WTC11 (cell line): ENCODE results near the gene PPP5C. TPM values are rescaled to one million over a fixed set of nuclear protein-coding genes. Genes with fewer than 3 reads are reported as not detected.
"Not testable (repeated sequence)": the region's sequence is repeated elsewhere in the genome, so short reads cannot be mapped to it uniquely, and the experiment has no call there.

Source experiments
- ATAC-seq: fragments of 200-7000 bp; cut with Tn5 transposase; 2 replicates; pipeline ENCODE4 v1.10.0; 2021; ENCODE audit warnings: mild to moderate bottlenecking, moderate library complexity
- CTCF ChIA-PET: fragments of 300-600 bp; sonication (Branson Sonifier 250); formaldehyde crosslinking; loops from one replicate; lab custom pipeline; 2021; ENCODE audit warnings: antibody characterized with exemption; lab: Charles Lee
- POLR2A ChIA-PET: fragments of 350-600 bp; sonication (Branson Sonifier 250); formaldehyde crosslinking; loops from one replicate; lab custom pipeline; 2021; ENCODE audit warnings: antibody characterized with exemption; lab: Charles Lee
- DNase-seq: peaks from one replicate; pipeline ENCODE4 v3.0.0; 2021; ENCODE audit warnings: low spot score
- H3K27ac Mint-ChIP-seq: 2 replicates; pipeline ENCODE4 v1.8.0; 2021; ENCODE audit warnings: mixed read lengths
- H3K27me3 Mint-ChIP-seq: 2 replicates; pipeline ENCODE4 v1.8.0; 2021; ENCODE audit warnings: low read depth, mild to moderate bottlenecking, moderate library complexity, mixed read lengths
- H3K36me3 Mint-ChIP-seq: 2 replicates; pipeline ENCODE4 v1.8.0; 2021; ENCODE audit warnings: mixed read lengths
- H3K4me1 Mint-ChIP-seq: 2 replicates; pipeline ENCODE4 v1.8.0; 2022; ENCODE audit warnings: mixed read lengths
- H3K4me3 Mint-ChIP-seq: 2 replicates; pipeline ENCODE4 v1.8.0; 2021; ENCODE audit warnings: mild to moderate bottlenecking, moderate library complexity, mixed read lengths
- H3K9me3 Mint-ChIP-seq: 2 replicates; pipeline ENCODE4 v1.8.0; 2021; ENCODE audit warnings: mixed read lengths
- ESRRA ChIP-seq: sonication (generic); formaldehyde crosslinking; IDR thresholded peaks from 2 replicates; pipeline ENCODE4 v1.8.1; 2022; ENCODE audit warnings: mild to moderate bottlenecking, missing genetic modification reagents, borderline replicate concordance
- GTF2I ChIP-seq: fragments of 250-450 bp; sonication (Bioruptor Pico); conservative IDR thresholded peaks from 2 replicates; pipeline ENCODE4 v1.4.0; 2021; ENCODE audit warnings: mild to moderate bottlenecking
- NR3C1 ChIP-seq: sonication (generic); formaldehyde crosslinking; conservative IDR thresholded peaks from 2 replicates; pipeline ENCODE4 v1.8.1; 2023; ENCODE audit warnings: low read depth, mild to moderate bottlenecking, missing genetic modification reagents
- PRRX2 ChIP-seq: fragments of 250-450 bp; sonication (Bioruptor Pico); IDR thresholded peaks from 2 replicates; pipeline ENCODE4 v1.8.0; 2021; ENCODE audit warnings: mild to moderate bottlenecking
- RORB ChIP-seq: fragments of 250-450 bp; sonication (Bioruptor Pico); IDR thresholded peaks from 2 replicates; pipeline ENCODE4 v1.9.0; 2021; ENCODE audit warnings: mild to moderate bottlenecking
- SMAD3 ChIP-seq: sonication (generic); formaldehyde crosslinking; IDR thresholded peaks from 2 replicates; pipeline ENCODE4 v1.8.0; 2022; ENCODE audit warnings: missing genetic modification reagents, mild to moderate bottlenecking, borderline replicate concordance
- SMAD4 ChIP-seq: sonication (generic); formaldehyde crosslinking; IDR thresholded peaks from 2 replicates; pipeline ENCODE4 v1.8.0; 2022; ENCODE audit warnings: mild to moderate bottlenecking, missing genetic modification reagents
- TEAD4 ChIP-seq: sonication (generic); formaldehyde crosslinking; IDR thresholded peaks from 2 replicates; pipeline ENCODE4 v1.8.0; 2022; ENCODE audit warnings: mild to moderate bottlenecking, missing genetic modification reagents
- ZNF121 ChIP-seq: sonication (generic); formaldehyde crosslinking; IDR thresholded peaks from 2 replicates; pipeline ENCODE4 v1.8.0; 2023; ENCODE audit warnings: missing genetic modification reagents
- ZNF317 ChIP-seq: sonication (generic); formaldehyde crosslinking; IDR thresholded peaks from 2 replicates; pipeline ENCODE4 v1.8.1; 2023; ENCODE audit warnings: low read depth, mild to moderate bottlenecking, moderate library complexity, missing genetic modification reagents, borderline replicate concordance
- total RNA-seq: library from RNA; stranded (reverse); gene quantifications from 3 replicates; pipeline ENCODE4 v1.2.3, GENCODE V29; 2021
- TF ChIP-seq, protein P1 (sequence below): sonication (generic); formaldehyde crosslinking; IDR thresholded peaks from 2 replicates; pipeline ENCODE4 v1.8.1; 2023; ENCODE audit warnings: mild to moderate bottlenecking, missing genetic modification reagents, moderate library complexity
- TF ChIP-seq, protein P2 (sequence below): sonication (generic); formaldehyde crosslinking; IDR thresholded peaks from 2 replicates; pipeline ENCODE4 v1.8.1; 2023; ENCODE audit warnings: mild to moderate bottlenecking, missing genetic modification reagents
- TF ChIP-seq, protein P3 (sequence below): sonication (generic); formaldehyde crosslinking; IDR thresholded peaks from 2 replicates; pipeline ENCODE4 v1.8.1; 2022; ENCODE audit warnings: mild to moderate bottlenecking, missing genetic modification reagents, moderate library complexity, borderline replicate concordance
- TF ChIP-seq, protein P4 (sequence below): sonication (generic); formaldehyde crosslinking; conservative IDR thresholded peaks from 2 replicates; pipeline ENCODE4 v1.8.1; 2023; ENCODE audit warnings: mild to moderate bottlenecking, low read depth, missing genetic modification reagents, moderate library complexity
- TF ChIP-seq, protein P5 (sequence below): sonication (generic); formaldehyde crosslinking; IDR thresholded peaks from 2 replicates; pipeline ENCODE4 v1.8.1; 2022; ENCODE audit warnings: low read depth, mild to moderate bottlenecking, moderate library complexity, missing genetic modification reagents, borderline replicate concordance
- TF ChIP-seq, protein P6 (sequence below): sonication (generic); formaldehyde crosslinking; IDR thresholded peaks from 2 replicates; pipeline ENCODE4 v1.8.1; 2023; ENCODE audit warnings: mild to moderate bottlenecking, missing genetic modification reagents
- TF ChIP-seq, protein P7 (sequence below): sonication (generic); formaldehyde crosslinking; IDR thresholded peaks from 2 replicates; pipeline ENCODE4 v1.8.0; 2022; ENCODE audit warnings: mild to moderate bottlenecking, missing genetic modification reagents

The PPP5C gene
- total RNA-seq, 1 experiment from 2014 or later, result 107 TPM

DNA sequence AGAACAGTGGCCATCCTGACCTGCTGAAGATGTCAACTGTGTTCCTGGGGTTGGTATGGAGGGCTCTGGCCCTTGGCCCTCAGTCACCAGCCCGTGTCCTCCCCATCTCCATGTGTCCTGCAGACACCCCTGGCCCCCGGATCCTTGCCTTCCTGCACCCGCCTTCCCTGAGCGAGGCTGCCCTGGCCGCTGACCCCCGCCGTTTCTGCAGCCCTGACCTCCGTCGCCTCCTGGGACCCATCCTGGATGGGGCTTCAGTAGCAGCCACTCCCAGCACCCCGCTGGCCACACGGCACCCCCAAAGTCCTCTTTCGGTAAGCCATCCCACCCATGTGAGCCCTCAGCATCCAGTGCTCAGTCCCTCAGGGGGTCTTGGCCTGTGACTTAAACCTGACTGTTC is 25.2 kb upstream of the PPP5C start:
- Mint-ChIP-seq H3K4me1 (no peaks in the 10 kb centered on the region), H3K36me3 (peaks cover 50% of the 10 kb centered on the region), H3K27ac (no peak overlapping the region), H3K9me3 (peaks cover 15% of the 10 kb centered on the region), H3K27me3 (no peaks in the 10 kb centered on the region; the same call in 1 of the 2 replicates), H3K4me3 (no peak overlapping the region)
- no peak for ATAC-seq
- no peak for DNase-seq
- POLR2A ChIA-PET, result no interaction called here
- TF ChIP-seq, protein P1, sequence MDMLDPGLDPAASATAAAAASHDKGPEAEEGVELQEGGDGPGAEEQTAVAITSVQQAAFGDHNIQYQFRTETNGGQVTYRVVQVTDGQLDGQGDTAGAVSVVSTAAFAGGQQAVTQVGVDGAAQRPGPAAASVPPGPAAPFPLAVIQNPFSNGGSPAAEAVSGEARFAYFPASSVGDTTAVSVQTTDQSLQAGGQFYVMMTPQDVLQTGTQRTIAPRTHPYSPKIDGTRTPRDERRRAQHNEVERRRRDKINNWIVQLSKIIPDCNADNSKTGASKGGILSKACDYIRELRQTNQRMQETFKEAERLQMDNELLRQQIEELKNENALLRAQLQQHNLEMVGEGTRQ (CRISPR knock-in tag), result no peak
- CTCF ChIA-PET, result interaction anchor here (0.6 to 1.7 kb wide), 2 partner anchors 24 to 41 kb away, joined by 3 read pairs; no protein-coding TSS in a partner anchor

DNA sequence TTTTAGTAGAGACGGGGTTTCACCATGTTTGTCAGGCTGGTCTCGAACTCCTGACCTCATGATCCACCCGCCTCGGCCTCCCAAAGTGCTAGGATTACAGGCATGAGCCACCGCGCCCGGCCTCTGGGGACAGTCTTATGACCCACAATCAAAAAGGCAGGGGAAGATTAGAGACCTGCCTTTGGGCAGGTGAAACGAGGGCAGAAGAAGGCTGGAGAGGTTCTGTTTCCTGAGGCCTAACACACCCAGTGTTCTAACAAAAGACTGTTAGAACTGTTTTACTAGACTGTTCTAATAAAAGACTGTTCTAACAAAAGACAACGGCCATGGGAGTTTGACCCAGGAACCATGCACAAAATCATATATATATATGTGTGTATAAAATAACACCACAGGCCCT is 23.7 kb upstream of the PPP5C start:
- not testable (repeated sequence) for ATAC-seq, DNase-seq, H3K27me3 Mint-ChIP-seq, H3K27ac Mint-ChIP-seq, H3K4me1 Mint-ChIP-seq, H3K4me3 Mint-ChIP-seq
- peaks cover 56% of the 10 kb centered on the region for H3K36me3 Mint-ChIP-seq
- CTCF ChIA-PET, result interaction anchor here (1.7 kb wide), 1 partner anchor 43 kb away, joined by 3 read pairs; no protein-coding TSS in a partner anchor
- POLR2A ChIA-PET, result interaction anchor here (0.6 kb wide), 1 partner anchor 43 kb away, joined by 6 read pairs; no protein-coding TSS in a partner anchor
- peaks cover 25% of the 10 kb centered on the region for H3K9me3 Mint-ChIP-seq

DNA sequence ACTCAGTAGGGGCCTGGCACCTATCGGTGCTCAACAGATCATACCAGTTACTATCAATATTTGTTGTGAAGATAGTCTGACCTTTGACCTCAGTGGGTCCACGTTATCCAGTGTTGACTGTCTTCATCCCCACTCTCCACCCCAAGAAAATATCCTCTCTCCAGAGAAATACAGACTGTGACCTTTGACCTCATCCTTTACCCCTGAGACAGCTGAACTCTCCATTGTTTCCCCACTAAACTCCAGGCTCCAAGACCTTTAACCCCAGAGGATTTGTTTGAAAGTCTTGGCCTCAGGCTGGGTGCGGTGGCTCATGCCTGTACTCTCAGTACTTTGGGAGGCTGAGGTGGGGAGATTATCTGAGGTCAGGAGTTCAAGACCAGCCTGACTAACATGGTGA is 22.6 kb upstream of the PPP5C start:
- CTCF ChIA-PET, result no interaction called here
- no peak overlapping the region for H3K27ac Mint-ChIP-seq
- POLR2A ChIA-PET, result no interaction called here
- H3K9me3 Mint-ChIP-seq, result peaks cover 32% of the 10 kb centered on the region
- H3K4me1 Mint-ChIP-seq, result no peaks in the 10 kb centered on the region
- TF ChIP-seq, protein P2, sequence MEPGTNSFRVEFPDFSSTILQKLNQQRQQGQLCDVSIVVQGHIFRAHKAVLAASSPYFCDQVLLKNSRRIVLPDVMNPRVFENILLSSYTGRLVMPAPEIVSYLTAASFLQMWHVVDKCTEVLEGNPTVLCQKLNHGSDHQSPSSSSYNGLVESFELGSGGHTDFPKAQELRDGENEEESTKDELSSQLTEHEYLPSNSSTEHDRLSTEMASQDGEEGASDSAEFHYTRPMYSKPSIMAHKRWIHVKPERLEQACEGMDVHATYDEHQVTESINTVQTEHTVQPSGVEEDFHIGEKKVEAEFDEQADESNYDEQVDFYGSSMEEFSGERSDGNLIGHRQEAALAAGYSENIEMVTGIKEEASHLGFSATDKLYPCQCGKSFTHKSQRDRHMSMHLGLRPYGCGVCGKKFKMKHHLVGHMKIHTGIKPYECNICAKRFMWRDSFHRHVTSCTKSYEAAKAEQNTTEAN, result no peak
- no peak for TF ChIP-seq SMAD3 (CRISPR knock-in tag)
- no peak for TF ChIP-seq RORB (CRISPR knock-in tag)
- TF ChIP-seq, protein P3, sequence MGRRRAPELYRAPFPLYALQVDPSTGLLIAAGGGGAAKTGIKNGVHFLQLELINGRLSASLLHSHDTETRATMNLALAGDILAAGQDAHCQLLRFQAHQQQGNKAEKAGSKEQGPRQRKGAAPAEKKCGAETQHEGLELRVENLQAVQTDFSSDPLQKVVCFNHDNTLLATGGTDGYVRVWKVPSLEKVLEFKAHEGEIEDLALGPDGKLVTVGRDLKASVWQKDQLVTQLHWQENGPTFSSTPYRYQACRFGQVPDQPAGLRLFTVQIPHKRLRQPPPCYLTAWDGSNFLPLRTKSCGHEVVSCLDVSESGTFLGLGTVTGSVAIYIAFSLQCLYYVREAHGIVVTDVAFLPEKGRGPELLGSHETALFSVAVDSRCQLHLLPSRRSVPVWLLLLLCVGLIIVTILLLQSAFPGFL (CRISPR knock-in tag), result no peak
- TF ChIP-seq, protein P4, sequence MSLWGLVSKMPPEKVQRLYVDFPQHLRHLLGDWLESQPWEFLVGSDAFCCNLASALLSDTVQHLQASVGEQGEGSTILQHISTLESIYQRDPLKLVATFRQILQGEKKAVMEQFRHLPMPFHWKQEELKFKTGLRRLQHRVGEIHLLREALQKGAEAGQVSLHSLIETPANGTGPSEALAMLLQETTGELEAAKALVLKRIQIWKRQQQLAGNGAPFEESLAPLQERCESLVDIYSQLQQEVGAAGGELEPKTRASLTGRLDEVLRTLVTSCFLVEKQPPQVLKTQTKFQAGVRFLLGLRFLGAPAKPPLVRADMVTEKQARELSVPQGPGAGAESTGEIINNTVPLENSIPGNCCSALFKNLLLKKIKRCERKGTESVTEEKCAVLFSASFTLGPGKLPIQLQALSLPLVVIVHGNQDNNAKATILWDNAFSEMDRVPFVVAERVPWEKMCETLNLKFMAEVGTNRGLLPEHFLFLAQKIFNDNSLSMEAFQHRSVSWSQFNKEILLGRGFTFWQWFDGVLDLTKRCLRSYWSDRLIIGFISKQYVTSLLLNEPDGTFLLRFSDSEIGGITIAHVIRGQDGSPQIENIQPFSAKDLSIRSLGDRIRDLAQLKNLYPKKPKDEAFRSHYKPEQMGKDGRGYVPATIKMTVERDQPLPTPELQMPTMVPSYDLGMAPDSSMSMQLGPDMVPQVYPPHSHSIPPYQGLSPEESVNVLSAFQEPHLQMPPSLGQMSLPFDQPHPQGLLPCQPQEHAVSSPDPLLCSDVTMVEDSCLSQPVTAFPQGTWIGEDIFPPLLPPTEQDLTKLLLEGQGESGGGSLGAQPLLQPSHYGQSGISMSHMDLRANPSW (CRISPR knock-in tag), result no peak
- TF ChIP-seq, protein P5, sequence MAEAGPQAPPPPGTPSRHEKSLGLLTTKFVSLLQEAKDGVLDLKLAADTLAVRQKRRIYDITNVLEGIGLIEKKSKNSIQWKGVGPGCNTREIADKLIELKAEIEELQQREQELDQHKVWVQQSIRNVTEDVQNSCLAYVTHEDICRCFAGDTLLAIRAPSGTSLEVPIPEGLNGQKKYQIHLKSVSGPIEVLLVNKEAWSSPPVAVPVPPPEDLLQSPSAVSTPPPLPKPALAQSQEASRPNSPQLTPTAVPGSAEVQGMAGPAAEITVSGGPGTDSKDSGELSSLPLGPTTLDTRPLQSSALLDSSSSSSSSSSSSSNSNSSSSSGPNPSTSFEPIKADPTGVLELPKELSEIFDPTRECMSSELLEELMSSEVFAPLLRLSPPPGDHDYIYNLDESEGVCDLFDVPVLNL, result no peak
- no peak for TF ChIP-seq ZNF121 (CRISPR knock-in tag)
- TF ChIP-seq TEAD4 (CRISPR knock-in tag), result no peak
- TF ChIP-seq ESRRA (CRISPR knock-in tag), result no peak
- TF ChIP-seq, protein P6, sequence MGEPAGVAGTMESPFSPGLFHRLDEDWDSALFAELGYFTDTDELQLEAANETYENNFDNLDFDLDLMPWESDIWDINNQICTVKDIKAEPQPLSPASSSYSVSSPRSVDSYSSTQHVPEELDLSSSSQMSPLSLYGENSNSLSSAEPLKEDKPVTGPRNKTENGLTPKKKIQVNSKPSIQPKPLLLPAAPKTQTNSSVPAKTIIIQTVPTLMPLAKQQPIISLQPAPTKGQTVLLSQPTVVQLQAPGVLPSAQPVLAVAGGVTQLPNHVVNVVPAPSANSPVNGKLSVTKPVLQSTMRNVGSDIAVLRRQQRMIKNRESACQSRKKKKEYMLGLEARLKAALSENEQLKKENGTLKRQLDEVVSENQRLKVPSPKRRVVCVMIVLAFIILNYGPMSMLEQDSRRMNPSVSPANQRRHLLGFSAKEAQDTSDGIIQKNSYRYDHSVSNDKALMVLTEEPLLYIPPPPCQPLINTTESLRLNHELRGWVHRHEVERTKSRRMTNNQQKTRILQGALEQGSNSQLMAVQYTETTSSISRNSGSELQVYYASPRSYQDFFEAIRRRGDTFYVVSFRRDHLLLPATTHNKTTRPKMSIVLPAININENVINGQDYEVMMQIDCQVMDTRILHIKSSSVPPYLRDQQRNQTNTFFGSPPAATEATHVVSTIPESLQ (CRISPR knock-in tag), result no peak
- no peak for TF ChIP-seq NR3C1 (CRISPR knock-in tag)
- TF ChIP-seq, protein P7, sequence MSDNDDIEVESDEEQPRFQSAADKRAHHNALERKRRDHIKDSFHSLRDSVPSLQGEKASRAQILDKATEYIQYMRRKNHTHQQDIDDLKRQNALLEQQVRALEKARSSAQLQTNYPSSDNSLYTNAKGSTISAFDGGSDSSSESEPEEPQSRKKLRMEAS (CRISPR knock-in tag), result no peak
- no peak for TF ChIP-seq PRRX2 (CRISPR knock-in tag)
- TF ChIP-seq ZNF317 (CRISPR knock-in tag), result no peak
- no peak for TF ChIP-seq GTF2I
- no peak for TF ChIP-seq SMAD4 (CRISPR knock-in tag)
- TF ChIP-seq, all 79 proteins: peak for 0
- ATAC-seq (no peak), DNase-seq (no peak)
- Mint-ChIP-seq H3K27me3 (no peaks in the 10 kb centered on the region; the same call in 1 of the 2 replicates), H3K36me3 (peaks cover 66% of the 10 kb centered on the region), H3K4me3 (no peak overlapping the region)
